ENCODE results near the gene CCM2L.
A peak's percentile ranks its signal among the peaks of the same experiment; 100 is the strongest.

CCM2L gene

DNA sequence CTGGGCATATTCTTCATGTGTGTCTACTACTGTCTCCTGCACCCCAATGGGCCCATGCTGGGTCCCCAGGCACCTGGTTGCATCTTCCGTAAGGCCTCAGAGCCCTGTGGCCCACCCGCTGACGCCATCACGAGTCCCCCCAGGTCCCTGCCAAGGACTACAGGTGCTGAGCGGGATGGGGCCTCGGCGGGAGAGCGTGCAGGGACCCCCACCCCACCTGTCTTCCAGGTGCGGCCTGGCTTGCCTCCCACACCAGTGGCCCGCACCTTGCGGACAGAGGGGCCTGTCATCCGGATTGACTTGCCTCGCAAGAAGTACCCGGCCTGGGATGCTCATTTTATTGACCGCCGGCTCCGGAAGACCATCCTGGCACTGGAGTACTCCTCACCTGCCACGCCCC is 13.2 kb upstream of the CCM2L start:
- DNase-seq = no peak

DNA sequence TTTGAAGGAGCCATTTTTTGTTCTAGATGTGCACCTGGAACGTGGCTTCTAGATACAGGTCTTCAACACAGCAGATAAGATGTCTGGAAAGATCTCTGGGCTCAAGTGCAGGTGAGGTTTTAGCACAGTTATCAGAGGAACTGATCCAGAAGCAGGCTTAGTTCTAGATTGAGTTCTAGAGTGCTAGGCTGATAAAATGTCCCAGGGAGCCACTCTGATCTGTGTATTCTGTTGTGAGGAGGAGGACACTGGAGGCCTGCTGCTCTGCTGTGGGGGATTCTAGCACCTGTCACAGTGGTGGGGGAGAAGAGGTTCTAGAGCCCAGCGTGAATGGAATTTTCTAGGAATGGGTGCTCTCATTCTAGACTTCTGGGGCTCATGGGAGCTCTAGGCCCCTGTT is 12.0 kb upstream of the CCM2L start:
- no peak for DNase-seq

DNA sequence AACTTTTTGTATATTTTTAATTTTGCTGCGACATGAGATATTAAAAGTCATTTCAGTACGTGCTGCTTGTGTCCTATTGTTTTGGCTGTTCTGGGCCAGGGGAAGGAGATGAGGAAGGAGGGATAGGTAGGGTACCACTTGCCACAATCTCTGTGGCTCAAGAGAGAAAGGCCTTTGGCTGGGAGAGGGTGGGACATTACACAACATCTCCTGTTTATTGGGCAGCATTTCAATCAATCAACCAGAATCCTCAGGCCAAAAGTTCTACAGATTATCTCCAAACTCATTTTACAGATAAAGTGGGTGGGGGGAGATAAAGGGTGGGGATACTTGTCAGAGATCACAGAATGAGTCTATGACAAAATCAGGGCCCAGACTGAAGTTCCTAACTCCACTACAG is 6.9 kb upstream of the CCM2L start:
- DNase-seq = no peak

DNA sequence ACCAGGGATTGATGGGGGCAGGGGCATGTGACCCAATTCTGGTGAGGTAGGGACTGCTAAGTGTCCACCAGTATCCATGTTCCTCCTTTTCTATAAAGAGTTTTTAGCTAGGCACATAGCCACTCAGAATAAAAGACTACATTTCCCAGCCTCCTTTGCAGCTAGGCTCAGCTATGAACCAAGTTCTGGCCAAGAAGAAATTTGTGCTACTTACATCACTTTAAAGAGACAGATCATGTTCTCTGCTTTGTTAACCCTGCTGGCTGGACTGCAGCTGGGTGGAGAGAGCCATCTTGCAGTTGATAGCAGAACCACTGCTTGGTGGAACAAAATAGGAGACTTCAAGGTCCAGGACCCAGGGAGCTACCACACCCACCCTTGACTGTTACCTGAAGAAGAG is 5.3 kb upstream of the CCM2L start:
- no peak for DNase-seq

DNA sequence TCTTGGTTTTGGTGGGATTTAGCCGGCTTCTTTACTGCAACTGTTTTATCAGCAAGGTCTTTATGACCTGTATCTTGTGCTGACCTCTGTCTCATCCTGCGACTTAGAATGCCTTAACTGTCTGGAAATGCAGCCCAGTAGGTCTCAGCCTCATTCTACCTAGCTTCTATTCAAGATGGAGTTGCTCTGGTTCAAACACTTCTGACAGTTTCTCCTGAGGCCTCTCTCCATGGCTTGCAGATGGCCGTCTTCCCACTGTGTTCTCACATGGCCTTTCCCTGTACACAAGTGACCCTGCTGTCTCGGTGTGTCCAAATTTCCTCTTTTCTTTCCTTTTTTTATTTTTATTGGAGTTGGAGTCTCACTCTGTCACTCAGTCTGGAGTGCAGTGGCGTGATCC is 4.2 kb upstream of the CCM2L start:
- DNase-seq = no peak

DNA sequence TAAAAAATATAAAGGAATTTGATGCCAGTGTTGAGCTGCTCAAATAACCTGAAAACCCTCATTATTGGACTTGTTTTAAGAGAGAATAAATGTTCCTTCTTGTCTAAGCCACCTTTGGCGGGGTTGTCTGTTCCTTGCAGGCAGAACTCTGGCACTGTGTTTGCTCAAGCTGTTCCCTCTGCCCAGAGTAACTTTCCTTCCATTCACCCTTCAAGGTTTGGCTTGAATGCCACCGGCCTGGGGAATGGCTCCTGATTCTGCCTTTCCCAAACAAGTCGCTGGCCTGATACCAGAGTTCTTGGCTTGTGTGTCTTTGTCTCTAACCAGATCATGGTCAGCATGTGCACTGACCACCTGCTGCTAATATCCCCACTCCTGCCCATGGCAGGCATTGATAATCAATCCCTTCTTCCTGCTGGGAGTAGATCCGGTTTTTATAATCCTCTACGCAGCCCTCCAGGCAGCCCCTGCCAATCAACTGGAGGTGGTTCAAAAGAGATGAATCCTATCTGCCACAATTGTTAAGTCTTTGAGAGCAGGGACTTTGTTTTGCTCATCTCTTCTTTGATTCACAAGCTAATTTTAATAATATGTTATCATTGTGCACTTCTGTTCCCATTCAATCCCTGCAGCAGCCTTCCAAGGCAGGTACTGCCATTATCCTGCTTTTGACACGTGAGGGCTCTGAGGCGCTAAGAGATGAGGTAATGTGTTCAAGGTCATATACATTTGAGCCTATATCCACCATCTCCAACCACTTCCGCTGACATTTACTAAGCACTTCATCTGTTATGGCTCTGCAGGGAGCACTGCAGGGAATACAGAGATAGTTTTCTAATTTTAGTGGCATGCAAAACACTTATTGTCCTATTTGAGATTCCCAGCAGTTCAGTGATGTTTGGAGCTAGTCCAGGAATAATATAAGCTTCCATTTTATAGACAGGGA is 3.1 kb upstream of the CCM2L start:
- no peak for DNase-seq

DNA sequence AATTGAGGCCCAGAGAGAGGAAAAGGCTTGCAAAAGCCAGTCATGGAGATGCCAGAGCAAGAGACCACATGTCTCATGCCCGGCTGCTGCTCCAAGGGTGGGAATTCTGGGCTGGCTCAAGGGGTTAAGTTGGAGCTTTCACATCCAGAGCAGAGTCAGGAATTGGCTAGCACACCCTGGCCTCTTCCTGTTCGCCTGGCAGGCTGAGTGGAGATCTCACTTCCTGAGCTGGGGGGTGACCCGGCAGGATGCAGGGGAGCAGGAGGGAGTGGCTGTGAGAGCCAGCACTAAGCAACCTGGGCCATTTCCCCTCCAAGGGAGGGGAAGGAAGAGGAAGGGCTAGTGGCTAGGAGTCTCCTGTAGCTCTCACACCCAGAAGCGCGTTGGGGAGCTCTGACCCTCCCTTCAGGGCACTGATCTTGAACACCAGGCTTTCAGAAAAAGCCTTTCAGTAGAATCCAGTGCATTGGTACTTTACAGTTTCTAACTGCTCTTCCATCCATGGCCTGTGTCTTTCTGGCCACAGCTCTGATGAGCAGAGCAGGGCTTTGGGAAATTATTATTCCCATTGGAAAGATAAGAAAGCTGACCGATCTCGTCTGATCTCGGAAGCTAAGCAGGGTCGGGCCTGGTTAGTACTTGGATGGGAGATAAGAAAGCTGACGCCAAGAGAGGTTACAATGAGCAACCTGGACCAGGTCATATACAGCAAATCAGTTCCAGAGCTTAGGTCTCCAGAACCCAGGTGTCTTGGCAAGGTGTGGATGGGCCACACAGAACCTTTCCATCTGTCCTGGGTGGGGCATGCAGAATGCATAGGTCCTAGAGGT is 2.2 kb upstream of the CCM2L start:
- peak; percentile 58 for DNase-seq

DNA sequence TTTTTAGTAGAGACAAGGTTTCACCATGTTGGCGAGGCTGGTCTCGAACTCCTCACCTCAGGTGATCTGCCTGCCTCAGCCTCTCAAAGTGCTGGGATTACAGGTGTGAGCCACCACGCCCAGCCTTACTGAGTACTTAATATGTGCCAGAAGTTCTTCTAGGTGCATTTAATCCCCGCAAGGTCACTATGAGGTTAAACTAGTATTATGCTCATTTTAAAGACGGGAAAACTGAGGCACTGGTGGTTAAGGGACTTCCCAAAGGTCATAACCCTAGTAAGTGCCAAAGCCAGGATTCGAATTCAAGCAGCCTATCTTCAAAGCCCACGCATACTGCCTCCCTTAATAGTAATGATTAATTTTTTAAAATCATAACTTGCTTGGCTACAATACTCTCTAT is 674 bp upstream of the CCM2L start:
- no peak for DNase-seq

DNA sequence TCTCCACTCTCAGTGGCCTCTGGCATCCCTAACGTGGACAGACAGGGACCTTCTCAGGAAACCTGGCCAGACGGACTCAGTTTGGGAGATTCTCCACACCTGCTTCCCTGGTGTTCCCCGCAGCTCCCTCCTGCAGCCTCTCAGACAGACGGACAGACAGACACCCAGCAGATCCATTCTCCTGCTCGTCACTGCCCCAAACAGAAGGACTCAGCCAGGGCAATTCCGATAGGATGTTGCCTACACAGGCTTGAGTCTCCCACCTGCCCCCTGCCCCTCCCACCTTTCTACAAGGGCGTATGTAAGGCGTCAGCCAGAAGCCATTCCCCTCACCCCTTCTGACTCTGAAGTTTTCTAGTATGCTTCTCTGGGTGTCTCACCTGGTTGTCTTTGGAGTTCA is 428 bp downstream of the CCM2L start:
- DNase-seq = no peak

DNA sequence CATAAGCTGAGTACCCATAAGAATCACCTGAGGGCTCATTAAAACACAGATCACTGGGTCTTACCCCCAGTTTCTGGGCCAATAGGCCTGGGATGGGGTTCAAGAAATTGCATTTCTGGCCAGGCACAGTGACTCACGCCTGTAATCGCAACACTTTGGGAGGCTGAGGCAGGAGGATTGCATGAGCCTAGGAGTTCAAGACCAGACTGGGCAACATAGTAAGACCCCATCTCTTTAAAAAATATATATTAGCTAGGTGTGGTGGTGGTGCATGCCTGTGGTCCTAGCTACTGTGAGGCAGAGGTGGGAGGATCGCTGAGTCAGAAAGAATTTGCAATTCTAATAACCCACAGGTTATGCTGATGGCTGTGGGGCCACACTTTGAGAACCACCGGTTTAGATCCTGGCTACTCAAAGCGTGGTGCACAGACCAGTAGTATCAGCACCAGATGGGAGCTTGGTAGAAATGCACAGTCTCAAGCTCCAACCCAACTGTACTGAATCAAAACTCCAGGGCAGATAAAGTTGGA is 2.0 kb downstream of the CCM2L start:
- no peak for DNase-seq

DNA sequence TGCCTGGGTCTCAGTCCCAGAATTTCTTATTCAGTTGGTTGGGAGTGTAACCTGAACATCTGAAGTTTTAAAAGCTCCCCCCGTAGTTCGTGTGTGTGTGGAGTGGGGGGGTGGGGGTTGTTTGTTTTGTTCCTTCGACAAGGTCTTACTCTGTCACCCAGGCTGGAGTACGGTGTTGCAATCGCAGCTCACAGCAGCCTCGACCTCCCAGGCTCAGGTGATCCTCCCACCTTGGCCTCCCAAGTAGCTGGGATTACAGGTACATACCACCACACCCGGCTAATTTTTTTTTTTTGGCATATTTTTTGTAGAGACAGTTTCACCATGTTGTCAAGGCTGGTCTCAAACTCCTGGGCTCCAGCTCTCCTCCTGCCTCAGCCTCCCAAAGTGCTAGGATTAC is 3.1 kb downstream of the CCM2L start:
- no peak for DNase-seq

DNA sequence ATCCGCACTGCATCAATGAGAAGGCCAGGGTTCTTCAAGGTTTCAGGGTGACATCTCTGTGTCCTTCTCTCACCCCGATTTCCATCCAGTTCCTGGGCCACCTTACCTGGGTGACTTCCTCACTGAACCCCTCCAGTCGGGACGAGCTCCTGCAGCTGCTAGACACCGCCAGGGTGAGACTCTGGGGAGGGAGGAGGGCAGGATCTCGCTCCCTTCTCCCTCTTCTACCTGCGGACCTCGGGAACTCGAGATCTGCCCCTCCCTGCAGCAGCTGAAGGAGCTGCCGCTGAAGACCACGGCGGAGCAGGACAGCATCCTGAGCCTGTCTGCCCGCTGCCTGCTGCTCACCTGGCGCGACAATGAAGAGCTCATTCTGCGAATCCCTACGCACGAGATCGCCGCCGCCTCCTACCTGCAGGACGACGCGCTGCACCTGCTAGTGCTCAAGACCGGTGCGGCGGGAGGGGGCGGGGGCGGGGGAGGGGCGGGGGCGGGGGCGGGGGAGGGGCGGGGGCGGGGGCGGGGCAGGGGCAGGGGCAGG is 7.5 kb downstream of the CCM2L start:
- no peak for DNase-seq

DNA sequence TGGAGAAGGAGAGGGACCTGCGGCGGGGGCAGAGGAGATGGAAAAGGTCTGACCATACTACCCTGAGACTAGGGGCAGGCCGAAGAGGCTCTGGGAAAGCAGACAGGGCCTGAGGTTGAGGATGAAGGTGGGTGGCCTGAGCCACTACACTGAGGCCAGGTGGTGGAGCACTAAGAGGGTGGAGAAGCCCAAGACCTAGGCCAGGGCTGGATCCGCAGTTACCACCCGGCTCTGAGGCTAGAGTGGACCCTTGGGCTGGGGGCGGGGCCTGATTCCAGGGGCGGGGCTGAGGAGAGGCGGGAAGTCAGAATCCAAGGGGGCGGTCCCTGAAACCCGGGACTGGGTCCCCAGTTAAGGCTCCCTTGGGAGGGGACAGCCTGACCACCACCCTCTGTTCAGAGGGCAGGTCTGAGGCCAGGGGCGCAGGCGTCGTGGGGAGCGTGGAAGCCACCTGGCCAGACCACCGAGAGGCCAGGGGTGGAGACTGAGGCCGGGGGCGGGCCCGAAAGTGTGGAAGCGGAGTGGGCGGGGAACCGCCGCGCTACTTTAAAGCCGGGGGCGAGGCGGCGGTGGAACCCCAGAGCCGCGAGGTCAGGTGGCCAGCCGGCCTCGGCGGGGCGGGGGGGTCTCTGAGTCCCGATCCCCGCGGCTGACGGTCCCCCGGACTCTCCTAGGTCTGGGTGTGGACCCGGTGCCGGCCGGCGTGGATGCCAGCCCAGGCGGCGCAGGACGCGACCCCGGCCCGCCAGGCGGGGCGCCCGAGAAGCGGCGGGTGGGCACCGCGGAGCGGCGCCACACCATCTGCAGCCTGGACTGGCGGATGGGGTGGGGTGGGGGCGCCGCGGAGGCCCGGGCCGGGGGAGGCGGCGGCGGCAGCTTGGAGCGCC is 8.3 kb downstream of the CCM2L start:
- peak; percentile 71 for DNase-seq

DNA sequence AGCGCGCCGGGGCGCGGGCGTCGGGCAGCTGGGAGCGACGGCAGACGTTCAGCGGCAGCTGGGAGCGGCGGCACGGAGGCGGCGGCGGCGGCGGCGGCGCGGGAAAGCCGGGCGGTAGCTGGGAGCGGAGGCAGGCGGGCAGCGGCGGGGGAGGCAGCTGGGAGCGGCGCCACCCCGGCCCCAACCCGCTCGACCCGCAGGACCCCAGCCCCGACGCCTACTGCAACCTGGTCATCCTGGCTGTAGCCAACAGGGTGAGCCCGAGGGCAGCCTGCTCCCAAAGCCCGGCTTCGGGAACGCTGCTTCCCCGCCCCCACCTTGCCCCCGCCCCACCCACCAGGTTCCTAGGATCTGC is 8.9 kb downstream of the CCM2L start:
- DNase-seq = no peak

DNA sequence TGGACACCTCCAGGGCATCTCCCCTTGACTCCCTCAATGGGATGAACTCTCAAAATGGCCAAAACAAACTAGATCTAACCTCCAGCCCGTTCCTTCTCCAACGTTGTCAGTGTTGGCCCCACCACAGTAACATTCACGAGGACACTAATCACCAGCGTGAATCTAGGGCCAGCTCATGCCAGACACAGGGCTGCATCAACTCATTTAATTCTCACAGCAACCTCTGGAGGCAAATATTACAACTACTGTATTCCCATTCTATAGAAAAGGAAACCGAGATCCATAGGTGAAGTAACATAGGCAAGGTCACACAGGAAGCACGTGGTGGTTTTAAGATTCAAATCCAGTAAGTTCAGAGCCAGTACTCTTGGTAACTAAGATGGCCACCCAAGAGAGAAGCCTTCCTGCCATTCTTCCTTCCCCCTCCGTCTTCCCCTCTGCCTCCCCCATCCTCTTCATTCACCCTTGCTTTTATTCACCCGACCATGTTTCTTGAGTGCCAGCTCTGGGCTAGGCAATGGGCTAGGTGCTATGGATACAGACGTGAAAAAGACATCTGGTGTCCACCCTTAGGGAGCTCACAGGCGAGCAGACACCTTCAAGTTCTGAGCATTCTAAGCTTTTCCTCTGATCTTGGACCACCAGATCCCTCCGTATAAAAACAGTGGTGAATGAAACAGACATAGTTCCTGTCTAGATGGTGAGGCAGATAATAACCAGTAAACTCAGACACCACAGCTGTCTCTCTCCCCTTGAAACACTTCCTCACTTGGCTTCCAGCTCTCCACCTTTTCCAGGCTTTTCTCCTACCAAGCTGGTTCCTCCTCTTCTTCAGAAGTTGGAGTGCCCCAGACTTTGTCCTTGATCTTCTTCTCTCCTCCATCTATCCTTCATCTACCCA is 9.6 kb downstream of the CCM2L start:
- DNase-seq = no peak

DNA sequence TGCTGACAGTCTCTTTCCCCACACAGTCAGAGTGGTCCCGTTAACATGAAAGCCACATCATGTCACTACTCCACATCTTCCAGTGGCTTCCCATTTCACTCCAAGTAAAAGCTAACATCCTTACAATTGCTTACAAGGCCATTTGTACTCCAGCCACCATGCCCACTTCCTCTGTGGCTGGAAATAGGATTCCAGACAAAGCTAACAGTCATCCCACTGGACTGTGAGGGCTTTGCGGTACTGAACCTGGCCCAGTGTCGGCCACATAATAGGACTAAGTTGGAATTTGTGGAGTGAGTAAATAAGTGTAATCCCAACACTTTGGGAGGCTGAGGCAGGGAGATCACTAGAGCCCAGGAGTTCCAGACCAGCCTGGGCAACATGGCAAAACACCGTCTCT is 10.9 kb downstream of the CCM2L start:
- DNase-seq = no peak

DNA sequence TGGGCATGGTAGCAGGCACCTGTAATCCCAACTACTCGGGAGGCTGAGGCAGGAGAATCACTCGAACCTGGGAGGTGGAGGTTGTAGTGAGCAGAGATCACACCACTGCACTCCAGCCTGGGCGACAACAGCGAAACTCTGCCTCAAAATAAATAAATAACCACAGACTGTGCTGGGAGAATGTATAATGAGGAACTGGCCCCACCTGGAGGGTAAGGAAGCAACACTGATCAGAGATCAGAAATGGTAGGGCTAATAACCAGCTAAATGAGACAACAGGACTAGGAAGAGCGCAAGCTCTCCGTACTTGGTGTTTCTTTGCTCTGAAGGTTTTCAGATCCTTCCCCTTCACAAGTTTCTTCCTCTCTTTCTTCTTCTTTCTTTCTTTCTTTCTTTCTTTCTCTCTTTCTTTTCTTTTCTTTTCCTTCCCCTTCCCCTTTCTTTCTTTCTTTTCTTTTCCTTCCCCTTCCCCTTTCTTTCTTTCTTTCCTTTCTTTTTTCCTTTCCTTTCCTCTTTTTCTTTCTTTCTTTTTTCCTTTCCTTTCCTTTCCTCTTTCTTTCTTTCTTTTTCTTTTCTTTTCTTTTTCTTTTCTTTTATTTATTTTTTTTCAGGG is 14.6 kb downstream of the CCM2L start:
- no peak for DNase-seq

DNA sequence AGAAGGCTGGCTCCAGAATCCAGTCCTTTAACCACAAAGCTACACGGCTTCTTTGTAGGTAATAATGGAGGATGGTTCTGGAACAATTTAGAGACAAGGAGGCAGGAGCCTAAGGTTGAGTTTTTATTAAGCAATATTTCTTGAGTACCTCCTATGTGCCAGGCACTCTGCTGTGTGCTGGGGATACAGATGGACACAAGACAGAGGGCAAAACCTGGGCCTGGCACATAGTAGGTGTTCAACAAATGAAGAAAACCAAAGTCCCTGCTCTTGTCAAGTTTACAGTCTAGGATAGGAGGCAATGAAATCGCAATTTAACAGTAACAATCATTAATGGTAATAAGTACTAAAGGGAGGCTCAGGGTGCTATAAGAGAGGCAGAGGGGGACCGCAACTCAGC is 17.4 kb downstream of the CCM2L start:
- DNase-seq = no peak

DNA sequence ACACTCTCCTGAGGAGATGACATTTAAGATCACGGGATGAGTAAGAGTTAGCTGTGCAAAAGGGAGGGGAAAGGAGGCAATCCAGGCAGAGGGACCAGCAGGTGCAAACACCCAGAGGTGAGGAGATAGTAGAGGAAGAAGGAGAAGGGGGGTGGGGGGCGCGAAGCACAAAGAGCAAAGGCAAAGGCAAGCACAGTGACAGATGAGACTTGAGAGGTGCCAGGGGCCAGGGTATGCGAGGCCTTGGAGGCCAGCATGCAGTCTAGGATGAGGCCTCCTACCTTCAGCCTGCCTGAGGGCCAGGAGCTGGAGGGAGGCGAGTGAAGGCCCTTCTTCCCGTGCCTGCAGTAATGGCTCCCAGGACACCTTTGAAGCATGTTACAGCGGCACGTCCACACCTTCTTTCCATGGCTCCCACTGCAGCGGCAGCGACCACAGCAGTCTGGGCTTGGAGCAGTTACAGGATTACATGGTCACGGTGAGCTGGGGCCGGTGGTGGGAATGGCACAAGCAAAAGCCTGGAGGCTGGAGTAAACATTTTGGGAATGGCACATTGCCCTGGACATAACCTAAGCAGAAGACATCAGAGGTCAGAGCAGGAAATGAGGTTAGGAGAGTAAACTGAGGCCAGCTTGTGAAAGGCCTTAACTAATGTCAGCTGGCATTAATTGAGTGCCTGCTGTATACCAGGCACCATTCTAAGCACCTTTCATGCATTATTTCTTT is 18.6 kb downstream of the CCM2L start:
- DNase-seq = no peak

DNA sequence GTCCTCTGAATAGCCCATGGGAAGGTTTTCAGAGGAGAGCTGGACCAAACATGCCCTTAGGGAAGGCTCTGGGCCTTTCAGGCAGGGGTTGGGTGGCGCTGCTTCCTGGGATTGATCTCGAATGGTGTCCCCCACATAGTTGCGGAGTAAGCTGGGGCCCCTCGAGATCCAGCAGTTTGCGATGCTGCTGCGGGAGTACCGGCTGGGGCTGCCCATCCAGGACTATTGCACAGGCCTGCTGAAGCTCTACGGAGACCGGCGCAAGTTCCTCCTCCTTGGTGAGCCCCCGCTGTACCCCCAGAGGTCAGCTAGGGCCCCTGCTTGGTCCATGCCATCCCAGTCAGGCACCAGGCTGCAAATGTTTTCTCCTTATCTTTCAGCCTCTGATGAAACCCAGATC is 19.3 kb downstream of the CCM2L start:
- DNase-seq = no peak

Measured in femur (tissue), 1 donor.